GM15510 (cell line): ENCODE data around the gene RAB17.

Source experiments
- POLR2A ChIP-seq: IDR thresholded peaks from 3 replicates; pipeline ENCODE4 v1.6.1; 2011; ENCODE audit warnings: borderline replicate concordance; ENCODE audit not compliant: insufficient read length; ENCODE audit errors: extremely low read depth

Gene RAB17

DNA sequence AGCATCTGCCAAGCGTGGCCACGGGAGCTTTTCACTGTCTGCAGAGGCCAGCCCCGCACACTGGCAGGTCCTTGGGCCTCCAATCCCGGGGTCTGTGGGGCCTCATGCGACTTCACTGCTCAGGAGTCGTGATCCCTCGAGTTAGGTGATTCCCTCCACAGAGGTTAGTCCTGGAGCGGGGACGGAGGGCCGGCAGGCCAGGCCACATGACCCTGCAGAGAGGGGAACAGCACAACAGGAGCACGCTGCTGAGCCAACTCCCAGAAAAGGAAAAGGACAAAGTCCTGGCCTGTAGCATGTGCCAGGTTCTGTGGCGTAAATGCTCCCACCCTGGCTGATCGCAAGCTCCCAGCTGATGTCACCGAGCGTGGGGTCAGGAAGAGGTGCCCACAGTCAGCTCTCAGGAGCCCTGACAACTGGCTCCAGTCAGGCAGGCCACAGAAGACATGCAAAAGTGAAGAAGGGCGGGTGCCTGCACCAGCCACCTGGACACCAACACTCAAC lies 39.4 kb downstream of the RAB17 start:
- no peak for TF ChIP-seq POLR2A

GRCh38 chr2:237549643-237550415 lies 40.7 kb downstream of the RAB17 start:
- TF ChIP-seq POLR2A, result no peak

DNA sequence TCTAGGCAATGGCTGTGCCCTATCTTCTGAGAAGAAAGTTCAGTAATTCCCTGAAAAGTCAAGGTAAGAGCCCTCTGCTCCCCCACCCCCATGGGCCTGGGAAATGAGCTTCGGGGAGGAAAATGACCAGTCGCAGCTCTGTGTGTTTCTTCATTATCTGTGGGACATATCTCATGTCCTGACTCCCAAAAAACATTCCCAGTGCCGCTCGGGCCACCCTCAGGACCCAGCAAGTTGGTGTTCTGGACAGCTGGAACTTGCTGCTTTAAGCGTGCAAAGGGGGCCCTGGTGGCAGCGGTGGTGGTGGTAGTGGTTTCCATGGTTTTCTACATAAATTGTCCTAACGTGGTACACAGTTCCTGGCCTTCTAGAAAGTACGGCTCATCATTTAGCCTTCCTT lies 41.3 kb downstream of the RAB17 start:
- TF ChIP-seq POLR2A, result no peak

DNA sequence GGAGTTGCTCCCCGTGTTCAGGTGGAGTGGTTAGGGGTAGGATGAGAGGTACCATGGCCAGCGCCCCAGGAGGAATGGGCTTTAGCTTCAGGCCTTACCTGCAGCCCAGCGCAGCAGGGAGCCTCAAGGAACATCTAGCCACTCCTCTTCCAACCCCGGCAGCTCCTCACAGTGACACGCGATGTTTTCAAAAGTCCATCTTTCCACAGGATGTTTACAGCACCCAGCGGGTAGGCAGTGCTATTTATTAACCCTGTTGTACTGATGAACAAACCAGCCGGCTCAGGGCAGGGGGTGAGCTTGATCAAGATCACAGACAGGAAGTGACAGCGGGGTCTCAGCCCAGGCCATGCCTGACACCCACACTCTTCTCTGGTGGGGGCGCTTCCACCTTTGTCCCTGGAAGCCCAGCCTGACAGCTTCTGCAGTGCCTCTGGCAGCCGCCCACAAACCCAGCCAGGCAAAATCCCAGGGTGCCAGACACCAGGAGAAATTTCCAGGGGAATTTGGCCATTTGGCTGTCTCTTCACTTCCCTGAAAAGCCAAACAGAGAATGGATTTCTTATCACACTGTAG lies 42.6 kb downstream of the RAB17 start:
- no peak for TF ChIP-seq POLR2A

- no peak for TF ChIP-seq POLR2A
These were observed 43.6 kb downstream of the RAB17 start for GRCh38 chr2:237546876-237547395.

- TF ChIP-seq POLR2A, result no peak
These were observed 44.3 kb downstream of the RAB17 start for GRCh38 chr2:237546040-237546875.

DNA sequence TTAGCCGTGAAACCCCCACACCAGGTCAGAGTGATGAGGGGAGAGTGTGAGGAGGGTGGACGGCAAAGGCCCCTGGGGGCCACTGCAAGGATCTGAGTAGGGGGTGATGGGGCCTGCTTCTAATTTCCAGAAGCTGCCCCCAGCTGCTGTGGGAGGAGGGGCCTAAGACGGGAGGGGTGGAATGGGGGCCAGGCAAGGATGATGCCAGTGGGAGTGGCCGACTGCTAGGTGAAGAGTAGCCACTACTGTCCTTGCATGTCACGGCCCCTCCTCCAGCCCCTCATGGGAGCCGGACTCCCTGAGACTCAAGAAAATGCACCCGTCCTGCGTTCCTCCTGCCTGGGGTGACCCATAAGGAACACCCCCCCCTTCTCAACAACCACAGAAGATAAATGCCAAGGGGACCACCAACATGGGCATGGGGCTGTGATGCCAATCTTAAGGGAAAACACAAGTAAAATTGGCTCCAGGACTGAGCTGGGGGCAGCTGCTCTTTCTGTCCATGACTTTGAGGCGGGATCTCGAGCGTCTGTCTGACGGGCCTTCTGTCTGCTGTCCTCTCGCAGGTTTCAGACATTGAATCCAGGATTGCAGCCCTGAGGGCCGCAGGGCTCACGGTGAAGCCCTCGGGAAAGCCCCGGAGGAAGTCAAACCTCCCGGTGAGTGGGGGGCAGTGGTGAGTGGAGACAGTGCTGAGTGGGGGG lies 48.4 kb downstream of the RAB17 start:
- no peak for TF ChIP-seq POLR2A

- TF ChIP-seq POLR2A, result no peak
These were observed 49.3 kb downstream of the RAB17 start for GRCh38 chr2:237541243-237541642.

GRCh38 chr2:237540823-237541222 lies 49.7 kb downstream of the RAB17 start:
- no peak for TF ChIP-seq POLR2A

GRCh38 chr2:237540223-237540775 lies 50.2 kb downstream of the RAB17 start:
- no peak for TF ChIP-seq POLR2A

DNA sequence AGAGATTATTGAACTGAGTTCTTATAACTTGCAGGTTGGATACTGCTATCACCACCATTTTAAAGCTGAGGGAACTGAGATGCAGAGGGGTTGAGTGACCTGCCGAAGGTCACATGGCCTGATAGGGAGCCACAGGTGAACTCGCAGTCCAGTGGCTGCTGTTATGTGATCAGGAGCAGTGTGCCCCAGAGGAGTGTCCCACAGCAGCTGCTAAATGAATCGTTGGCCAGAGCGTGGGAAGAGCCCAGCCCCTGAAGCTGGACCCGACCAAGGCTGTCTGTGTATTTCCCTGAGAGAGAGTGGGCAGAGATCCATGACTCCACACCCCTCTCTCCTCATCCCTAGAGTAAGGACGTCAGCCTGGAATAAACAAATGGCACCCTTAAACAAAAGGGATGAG lies 50.9 kb downstream of the RAB17 start:
- TF ChIP-seq POLR2A, result no peak

DNA sequence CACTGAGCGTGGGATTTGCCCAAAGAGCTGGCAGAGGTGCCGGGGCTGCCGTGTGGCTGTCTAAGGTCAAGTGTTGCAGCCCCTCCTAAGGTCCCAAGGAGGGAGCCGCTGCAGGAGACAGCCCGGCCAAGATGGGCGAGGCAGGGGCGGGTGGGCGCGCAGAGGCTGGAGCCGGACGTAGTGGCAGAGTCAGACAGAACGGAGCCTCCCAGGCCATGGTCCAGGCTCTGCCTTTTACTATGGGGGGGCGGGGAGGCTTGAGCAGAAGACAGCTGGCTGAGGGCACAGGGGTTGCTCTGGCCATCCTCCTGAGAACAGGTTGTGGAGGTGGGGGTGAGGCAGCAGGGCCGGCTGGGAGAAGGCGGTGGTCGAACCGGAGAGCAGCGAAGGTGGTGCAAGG lies 51.6 kb downstream of the RAB17 start:
- TF ChIP-seq POLR2A, result no peak

DNA sequence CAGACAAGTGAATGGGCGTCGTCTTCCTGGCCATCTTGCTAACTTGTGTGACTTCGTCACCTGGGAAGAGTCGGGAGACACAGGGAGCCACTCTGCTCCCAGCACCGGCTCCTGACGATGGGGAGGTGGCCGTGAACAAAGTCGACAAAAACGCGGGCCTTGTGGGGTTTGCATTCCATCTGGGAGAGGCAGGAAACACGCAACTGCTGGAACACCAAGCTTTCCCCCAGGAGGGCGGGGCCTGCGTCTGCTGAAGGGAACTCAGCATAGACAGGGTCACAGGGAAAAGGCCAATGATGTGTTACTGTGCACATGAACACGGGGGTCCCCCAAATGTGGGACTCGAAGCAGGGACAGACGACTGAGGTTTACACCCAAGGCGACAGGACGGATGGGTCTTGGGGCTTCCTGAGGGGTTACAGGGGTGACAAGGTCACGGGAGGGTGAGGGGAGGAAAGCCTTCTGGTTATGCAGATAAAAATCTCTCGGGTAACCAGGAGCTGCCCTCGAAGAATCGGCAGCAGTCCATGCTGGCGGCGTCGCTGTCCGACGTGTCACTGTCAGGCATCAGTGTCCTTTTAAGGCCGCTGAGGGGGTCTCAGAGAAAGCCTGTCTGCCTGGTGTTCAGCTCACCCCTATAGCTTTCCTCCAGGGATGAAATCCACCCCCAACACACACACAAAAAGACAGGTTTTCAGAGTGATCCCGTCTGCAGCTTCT lies 52.4 kb downstream of the RAB17 start:
- no peak for TF ChIP-seq POLR2A
